ENCODE measurements around the gene ITPRIP.

The ITPRIP gene

GRCh38 chr10:104304927-104305326, 33.3 kb downstream of the ITPRIP start:
- DNase-seq = no peak

- DNase-seq = no peak
These were observed 33.9 kb downstream of the ITPRIP start for GRCh38 chr10:104304356-104304745.

- DNase-seq = no peak
These were observed 34.5 kb downstream of the ITPRIP start for GRCh38 chr10:104303594-104304355.

- DNase-seq = no peak
These were observed 36.2 kb downstream of the ITPRIP start for GRCh38 chr10:104301907-104302690.

- no peak for DNase-seq
These were observed 37.5 kb downstream of the ITPRIP start for GRCh38 chr10:104300736-104301292.

- DNase-seq = no peak
These were observed 38.1 kb downstream of the ITPRIP start for GRCh38 chr10:104300002-104300735.

GRCh38 chr10:104299031-104299904, 39.0 kb downstream of the ITPRIP start:
- DNase-seq = no peak

GRCh38 chr10:104297697-104298660, 40.3 kb downstream of the ITPRIP start:
- peak in 1 of 2 experiments; percentile 27 for DNase-seq

- no peak for DNase-seq
These were observed 41.4 kb downstream of the ITPRIP start for GRCh38 chr10:104296687-104297436.

- DNase-seq = no peak
These were observed 44.4 kb downstream of the ITPRIP start for GRCh38 chr10:104293781-104294321.

GRCh38 chr10:104293011-104293410, 45.3 kb downstream of the ITPRIP start:
- DNase-seq = no peak

- DNase-seq = peak; percentile 78 to 85
These were observed 46.8 kb downstream of the ITPRIP start for GRCh38 chr10:104291439-104291951.

- no peak for DNase-seq
These were observed 49.9 kb downstream of the ITPRIP start for GRCh38 chr10:104288355-104288754.

- DNase-seq = no peak
These were observed 51.3 kb downstream of the ITPRIP start for GRCh38 chr10:104286939-104287338.

- DNase-seq = no peak
These were observed 53.4 kb downstream of the ITPRIP start for GRCh38 chr10:104284846-104285245.

GRCh38 chr10:104281694-104282093, 56.6 kb downstream of the ITPRIP start:
- DNase-seq = no peak

GRCh38 chr10:104279550-104280259, 58.6 kb downstream of the ITPRIP start:
- DNase-seq = no peak

GRCh38 chr10:104277785-104278184, 60.5 kb downstream of the ITPRIP start:
- DNase-seq = no peak

- DNase-seq = no peak
These were observed 62.1 kb downstream of the ITPRIP start for GRCh38 chr10:104276192-104276591.
